Left lung (tissue), 10 donors: ENCODE measurements around the gene BSND. TPM values are rescaled to one million over a fixed set of nuclear protein-coding genes. Genes with fewer than 3 reads are reported as not detected.

Experiments
- ATAC-seq: fragments of 200-7000 bp; cut with Tn5 transposase; one replicate; pipeline ENCODE4 v1.9.1; 2020; ENCODE audit warnings: moderate library complexity
- DNase-seq, 4 donors: peaks; one replicate each; pipeline ENCODE4 v3.0.0-alpha.2; 2013 to 2020
- H3K27ac ChIP-seq, 2 donors: fragments of 200-600 bp; sonication (generic) in 1 of 2; one replicate each; pipeline versions ENCODE4 v1.5.0 to v1.8.0; 2020 to 2021
- H3K27me3 ChIP-seq, 2 donors: fragments of 200-600 bp; sonication (generic) in 1 of 2; one replicate each; pipeline versions ENCODE4 v1.5.0 to v1.8.0; 2020 to 2021
- H3K36me3 ChIP-seq, 2 donors: fragments of 200-600 bp; sonication (generic) in 1 of 2; one replicate each; pipeline versions ENCODE4 v1.5.0 to v1.8.0; 2020 to 2021
- H3K4me1 ChIP-seq, 2 donors: fragments of 200-600 bp; one replicate each; pipeline ENCODE4 v1.8.0; 2021
- H3K4me3 ChIP-seq, 2 donors: fragments of 200-600 bp; sonication (generic) in 1 of 2; one replicate each; pipeline versions ENCODE4 v1.5.0 to v1.8.0; 2020 to 2021; ENCODE audit warnings: mild to moderate bottlenecking in 1 of 2
- H3K9me3 ChIP-seq, 2 donors: fragments of 200-600 bp; sonication (generic) in 1 of 2; one replicate each; pipeline versions ENCODE4 v1.5.0 to v1.8.0; 2020 to 2021
- intact Hi-C, 2 donors: fragments of 100-400 bp; cut with DNase I; formaldehyde crosslinking; loops; one replicate each; pipeline versions ENCODE4 v1.11.2 to v1.14.2; 2022
- polyA plus RNA-seq, 6 donors: library from polyadenylated mRNA; unstranded; fragments of 120-200 nt; gene quantifications; one replicate each; pipeline ENCODE4 v1.2.1, GENCODE V29; 2013; ENCODE audit not compliant: insufficient read length in 6 of 6
- total RNA-seq, 2 donors: library from RNA; stranded (reverse); fragmentation: NEBNext Ultra II Directional; extraction: Animal tissue kit (Norgen Biotek cat#: 25700); gene quantifications; one replicate each; pipeline ENCODE4 v1.2.1, GENCODE V29; 2021
- TF ChIP-seq, protein P1 (sequence below), 2 donors: fragments of 200-600 bp; sonication (generic) in 1 of 2; IDR thresholded peaks; one replicate each; pipeline versions ENCODE4 v1.5.0 to v1.8.0; 2021; ENCODE audit warnings: antibody characterized with exemption in 2 of 2
- donor health status: DM: no; HTN: yes; CAD: no.
- donor health status: DM: no; HTN: no; CAD: no.

Gene BSND
- total and polyA plus RNA-seq, 8 donors, result 0.03 to 0.06 (median 0.06) TPM; not detected in 3

DNA sequence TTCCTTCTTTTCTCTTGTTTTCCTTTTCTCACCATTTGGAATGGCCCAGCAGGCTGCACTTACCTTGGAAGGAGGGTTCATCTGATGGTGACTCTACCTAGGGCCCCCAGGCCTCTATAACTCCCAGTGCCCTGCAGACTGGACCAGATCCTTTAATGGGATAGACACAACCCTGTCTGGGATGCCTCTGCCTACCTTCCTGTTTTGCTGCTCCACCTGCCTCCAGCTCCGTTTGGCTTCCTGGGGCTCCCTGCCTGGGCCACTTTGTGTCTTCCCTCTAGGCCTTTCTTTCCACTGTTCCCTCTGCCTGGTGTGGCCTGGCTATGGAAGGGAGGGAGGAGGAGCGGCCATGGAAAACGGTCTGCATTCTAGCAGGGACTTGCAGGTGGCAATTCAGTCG lies 48.1 kb downstream of the BSND start:
- Histone ChIP-seq H3K4me1 (no peaks in the 10 kb centered on the region), H3K27me3 (peaks cover 0 to 6% of the 10 kb centered on the region in 2 donors), H3K9me3 (no peaks in the 10 kb centered on the region), H3K27ac (no peak overlapping the region), H3K36me3 (no peaks in the 10 kb centered on the region), H3K4me3 (no peak overlapping the region)
- no peak for ATAC-seq
- intact Hi-C loops, result no loop called here
- DNase-seq, result no peak
- TF ChIP-seq, protein P1, sequence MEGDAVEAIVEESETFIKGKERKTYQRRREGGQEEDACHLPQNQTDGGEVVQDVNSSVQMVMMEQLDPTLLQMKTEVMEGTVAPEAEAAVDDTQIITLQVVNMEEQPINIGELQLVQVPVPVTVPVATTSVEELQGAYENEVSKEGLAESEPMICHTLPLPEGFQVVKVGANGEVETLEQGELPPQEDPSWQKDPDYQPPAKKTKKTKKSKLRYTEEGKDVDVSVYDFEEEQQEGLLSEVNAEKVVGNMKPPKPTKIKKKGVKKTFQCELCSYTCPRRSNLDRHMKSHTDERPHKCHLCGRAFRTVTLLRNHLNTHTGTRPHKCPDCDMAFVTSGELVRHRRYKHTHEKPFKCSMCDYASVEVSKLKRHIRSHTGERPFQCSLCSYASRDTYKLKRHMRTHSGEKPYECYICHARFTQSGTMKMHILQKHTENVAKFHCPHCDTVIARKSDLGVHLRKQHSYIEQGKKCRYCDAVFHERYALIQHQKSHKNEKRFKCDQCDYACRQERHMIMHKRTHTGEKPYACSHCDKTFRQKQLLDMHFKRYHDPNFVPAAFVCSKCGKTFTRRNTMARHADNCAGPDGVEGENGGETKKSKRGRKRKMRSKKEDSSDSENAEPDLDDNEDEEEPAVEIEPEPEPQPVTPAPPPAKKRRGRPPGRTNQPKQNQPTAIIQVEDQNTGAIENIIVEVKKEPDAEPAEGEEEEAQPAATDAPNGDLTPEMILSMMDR (IDR thresholded peaks at IDR 0.05), result no peak

- TF ChIP-seq, protein P1 (IDR thresholded peaks at IDR 0.05), result no peak
- H3K4me1 ChIP-seq, result peaks cover 0 to 6% of the 10 kb centered on the region in 2 donors
- no peaks in the 10 kb centered on the region for H3K9me3 ChIP-seq
- intact Hi-C loops, result no loop called here
- H3K27me3 ChIP-seq, result no peaks in the 10 kb centered on the region
- no peak for DNase-seq
- H3K4me3 ChIP-seq, result no peak overlapping the region
- H3K27ac ChIP-seq, result no peak overlapping the region
- no peak for ATAC-seq
- H3K36me3 ChIP-seq, result no peaks in the 10 kb centered on the region
Measured at GRCh38 chr1:55047611-55048010, 48.9 kb downstream of the BSND start.

- Histone ChIP-seq H3K27ac (no peak overlapping the region), H3K9me3 (no peaks in the 10 kb centered on the region), H3K36me3 (no peaks in the 10 kb centered on the region), H3K27me3 (no peaks in the 10 kb centered on the region), H3K4me3 (no peak overlapping the region), H3K4me1 (peaks cover 0 to 16% of the 10 kb centered on the region in 2 donors)
- no peak for ATAC-seq
- DNase-seq, result no peak
- intact Hi-C loops, result no loop called here
- TF ChIP-seq, protein P1 (IDR thresholded peaks at IDR 0.05), result no peak
Measured at GRCh38 chr1:55048453-55049270, 49.9 kb downstream of the BSND start.

DNA sequence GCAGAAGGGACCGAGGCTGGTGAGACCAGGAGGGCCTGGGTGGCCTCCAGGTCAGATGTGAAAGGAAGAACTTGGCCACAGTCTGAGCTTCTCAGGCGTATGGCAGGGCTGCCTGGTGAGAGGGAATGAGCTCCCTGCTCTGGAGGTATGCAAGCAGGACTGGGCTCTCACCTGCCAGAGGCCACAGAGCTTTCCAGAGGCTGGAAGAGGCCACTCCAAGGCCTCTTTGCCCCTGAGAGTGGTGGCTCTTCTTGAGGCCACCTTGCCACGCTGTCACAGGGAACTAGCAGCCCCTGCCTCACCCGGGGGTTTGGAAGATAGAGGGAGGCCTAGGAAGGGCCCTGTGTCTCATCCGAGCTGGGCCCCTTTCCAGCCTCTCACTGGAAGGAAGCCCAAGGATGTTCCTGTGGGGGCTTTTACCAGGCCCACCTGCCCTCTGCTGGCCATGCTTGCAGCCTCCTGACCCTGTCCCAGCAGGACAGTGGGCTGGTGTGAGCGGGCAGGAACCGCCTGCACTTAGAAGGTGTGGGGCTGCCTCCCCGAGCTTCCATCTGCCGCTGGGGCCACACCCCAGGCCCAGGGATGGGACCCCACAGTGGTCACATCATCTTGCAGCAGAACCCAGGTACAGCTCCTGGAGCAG lies 50.7 kb downstream of the BSND start:
- DNase-seq, result no peak

GRCh38 chr1:55049914-55050278 lies 51.2 kb downstream of the BSND start:
- TF ChIP-seq, protein P1 (IDR thresholded peaks at IDR 0.05), result no peak
- ATAC-seq, result no peak

More for the DNA sequence above, 50.7 kb downstream of the BSND start:
- Histone ChIP-seq H3K27me3 (no peaks in the 10 kb centered on the region), H3K36me3 (no peaks in the 10 kb centered on the region), H3K4me3 (no peak overlapping the region), H3K4me1 (peaks cover 0 to 19% of the 10 kb centered on the region in 2 donors), H3K9me3 (no peaks in the 10 kb centered on the region), H3K27ac (no peak overlapping the region)
- TF ChIP-seq, protein P1 (IDR thresholded peaks at IDR 0.05), result no peak
- no peak for ATAC-seq
- intact Hi-C loops, result no loop called here

More at GRCh38 chr1:55049914-55050278, 51.2 kb downstream of the BSND start:
- Histone ChIP-seq H3K36me3 (no peaks in the 10 kb centered on the region), H3K4me1 (peaks cover 0 to 19% of the 10 kb centered on the region in 2 donors), H3K4me3 (no peak overlapping the region), H3K27ac (no peak overlapping the region), H3K27me3 (no peaks in the 10 kb centered on the region), H3K9me3 (no peaks in the 10 kb centered on the region)
- intact Hi-C loops, result no loop called here
- peak in 1 of 4 donors; percentile 59 for DNase-seq
